GM18520 (cell line): ENCODE measurements around the gene NPHP4.
"Not testable (repeated sequence)": the region's sequence is repeated elsewhere in the genome, so short reads cannot be mapped to it uniquely, and the experiment has no call there.

Experiments used
- ATAC-seq: cut with Tn5 transposase; IDR thresholded peaks from one replicate; pipeline ENCODE4 v1.9.1; 2021; ENCODE audit not compliant: unreplicated experiment

The NPHP4 gene

DNA sequence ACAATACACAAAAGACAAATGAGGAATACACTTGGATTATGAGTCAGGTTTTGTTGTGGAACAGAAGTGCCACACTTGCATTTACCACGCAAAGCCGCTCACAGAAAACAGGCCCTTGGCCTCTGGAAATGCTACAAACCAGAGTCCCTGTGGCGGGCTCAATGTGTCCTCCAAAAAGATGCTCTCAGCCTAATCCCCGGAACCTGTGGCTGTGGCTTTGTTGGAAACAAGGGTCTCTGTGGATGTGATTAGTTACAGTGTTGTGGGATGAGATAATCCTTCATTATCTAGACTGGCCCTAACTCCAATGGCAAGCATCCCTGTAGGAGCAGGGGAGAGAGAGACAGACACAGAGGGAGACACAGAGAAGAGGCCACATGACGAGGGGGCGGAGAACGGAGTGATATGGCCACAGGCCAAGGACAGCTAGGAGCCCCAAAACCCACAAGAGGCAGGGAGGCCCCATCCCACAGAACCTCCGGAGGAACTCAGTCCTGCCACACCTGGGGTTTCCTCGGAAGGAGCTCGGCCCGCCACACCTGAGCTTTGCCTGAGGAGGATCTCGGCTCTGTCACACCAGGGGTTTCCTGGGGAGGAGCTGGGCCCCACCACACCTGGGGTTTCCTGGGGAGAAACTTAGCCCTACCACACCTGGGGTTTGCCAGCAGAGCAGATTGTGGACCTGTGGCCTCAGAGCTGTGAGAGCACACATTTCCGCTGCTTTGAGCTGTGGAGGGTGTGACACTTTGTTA lies 55.4 kb downstream of the NPHP4 start:
- no peak for ATAC-seq

DNA sequence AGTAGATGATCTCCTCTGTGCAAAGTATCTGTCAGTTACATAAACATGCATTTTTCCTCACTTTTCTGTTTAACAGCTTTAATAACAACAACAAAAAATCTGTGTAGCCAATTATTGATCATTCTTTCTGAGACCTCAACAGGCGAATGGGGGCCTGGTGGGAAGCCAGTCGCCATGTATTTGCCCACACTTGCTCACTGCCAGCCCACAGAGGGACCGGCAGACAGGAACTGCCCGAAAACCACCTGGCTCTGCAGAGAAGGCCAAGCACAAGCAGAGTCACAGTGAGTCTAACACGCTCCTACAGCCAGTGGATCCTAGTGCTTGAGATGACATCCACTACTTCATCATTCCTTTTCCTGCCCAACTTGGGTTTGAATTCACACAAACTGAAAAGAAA lies 56.1 kb downstream of the NPHP4 start:
- ATAC-seq = no peak

DNA sequence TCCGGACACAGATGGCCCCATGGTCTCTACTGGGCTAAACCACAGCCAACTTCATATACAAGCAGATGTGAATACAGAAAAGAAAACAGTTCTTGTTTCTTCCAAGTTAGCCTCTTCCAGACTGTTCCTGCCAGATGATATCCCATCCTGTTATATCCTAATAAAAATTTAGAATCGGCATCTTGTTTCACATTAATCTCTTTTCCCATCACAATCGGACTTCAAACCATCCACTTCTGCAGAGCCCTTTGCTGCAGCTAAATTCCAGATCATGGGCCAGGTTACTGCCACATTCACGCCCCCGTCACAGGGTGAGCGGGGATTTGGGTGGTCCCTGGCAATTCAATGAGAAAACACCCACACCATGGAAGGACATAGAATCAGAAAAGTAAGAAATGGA lies 57.2 kb downstream of the NPHP4 start:
- ATAC-seq = no peak

DNA sequence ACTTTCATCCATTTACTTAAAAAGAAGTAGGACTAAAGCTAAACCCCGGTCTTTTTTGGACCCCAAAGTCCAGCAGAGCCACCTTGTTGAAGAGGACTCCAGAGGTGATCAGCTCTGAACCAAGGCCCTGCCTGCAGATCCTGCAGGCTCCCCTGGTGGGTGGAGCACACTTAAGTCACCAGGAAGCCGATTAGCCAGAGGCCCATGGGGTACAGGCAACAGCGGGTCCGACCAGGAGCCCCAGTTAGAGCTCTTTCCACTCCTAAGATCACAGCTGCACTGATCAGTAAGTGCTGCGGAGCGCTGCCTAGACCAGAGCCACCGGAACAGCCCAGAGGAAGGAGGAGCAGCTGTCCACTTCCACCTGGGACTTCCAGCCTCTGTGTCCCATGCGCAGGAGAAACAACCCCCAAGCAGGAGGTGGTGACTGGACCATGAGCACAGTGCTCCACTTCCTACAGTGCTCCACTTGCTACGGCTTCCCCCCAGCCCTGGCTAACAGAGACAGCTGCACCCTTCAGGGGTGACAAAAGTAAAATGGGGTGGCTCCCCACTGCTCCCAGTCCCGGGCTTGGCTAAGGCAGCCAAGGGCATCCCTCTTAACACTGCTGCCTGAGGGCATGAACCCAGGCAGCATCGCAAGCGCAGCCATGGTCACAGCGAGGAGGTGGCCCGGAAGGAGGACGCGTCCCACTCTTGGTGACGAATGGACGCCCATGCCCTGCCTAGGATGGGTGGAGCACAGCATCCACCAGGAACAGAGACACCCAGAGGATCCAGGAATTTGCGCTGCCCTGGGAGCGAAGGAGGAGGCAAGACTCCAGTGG lies 58.0 kb downstream of the NPHP4 start:
- ATAC-seq = no peak

DNA sequence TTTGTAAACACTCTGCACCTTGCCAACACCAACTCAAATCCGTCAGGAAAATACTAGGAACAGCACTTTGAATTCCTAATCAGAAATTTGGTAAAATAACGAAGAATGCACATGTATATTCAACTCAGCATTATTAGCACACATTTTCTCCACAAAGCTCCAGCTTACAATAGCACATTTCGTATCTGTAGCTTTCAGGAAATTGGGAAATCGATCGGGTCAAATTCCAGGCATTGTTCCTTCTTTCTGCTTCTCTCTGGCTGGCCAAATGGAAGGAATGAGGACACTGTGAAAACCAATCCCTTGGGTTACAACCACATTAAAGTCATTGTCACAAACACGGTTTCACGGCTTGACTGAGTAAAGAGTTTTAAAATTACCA lies 58.6 kb downstream of the NPHP4 start:
- no peak for ATAC-seq

DNA sequence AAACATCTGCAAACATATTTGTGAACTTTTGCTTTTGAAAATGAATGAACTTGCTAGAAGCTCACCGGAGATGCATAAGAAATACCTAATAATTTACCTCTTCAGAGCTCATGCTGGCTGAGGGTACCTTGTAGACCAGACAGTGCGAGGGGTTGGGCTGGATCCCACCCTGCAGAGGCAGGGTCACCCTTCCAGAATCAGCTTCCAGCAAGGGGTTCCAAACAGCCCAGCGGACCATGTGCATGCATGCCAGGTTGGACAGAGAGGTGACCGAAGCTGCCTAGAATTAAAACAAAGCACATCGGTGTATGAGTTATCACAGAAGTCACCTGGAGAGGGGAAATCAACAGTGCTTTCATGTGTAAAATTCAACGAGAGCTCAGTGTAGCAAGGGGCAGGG lies 59.2 kb downstream of the NPHP4 start:
- ATAC-seq = no peak

DNA sequence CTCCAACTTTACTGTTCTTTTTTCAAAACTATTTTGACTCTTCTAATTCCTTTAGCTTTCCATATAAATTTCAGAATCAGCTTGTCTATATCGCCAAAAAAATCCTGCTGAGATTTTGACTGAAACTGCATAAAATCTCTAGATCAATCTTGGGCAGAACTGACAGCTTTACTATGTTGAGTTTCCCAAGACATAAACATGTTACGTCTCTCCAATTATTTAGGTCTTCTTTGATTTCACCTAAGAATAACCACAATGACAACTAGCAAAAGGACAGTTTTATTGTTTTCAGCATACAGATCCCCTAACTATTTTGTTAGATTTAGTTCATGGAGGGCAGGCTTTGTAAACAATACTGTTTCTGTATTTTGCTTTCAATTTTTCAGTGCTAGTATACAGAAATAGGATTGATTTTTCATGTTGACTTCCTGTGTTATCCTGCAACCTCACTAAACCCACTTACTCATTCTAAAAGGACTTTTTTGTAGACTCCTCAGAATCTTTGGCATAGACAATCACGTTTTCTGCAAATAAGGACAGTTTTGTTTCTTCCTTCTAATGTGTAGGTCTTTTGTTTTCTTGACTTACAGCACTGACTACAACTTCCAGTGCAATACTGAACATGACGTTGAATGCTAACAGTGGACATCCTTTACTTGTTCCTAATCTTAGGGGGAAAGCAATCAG lies 63.4 kb downstream of the NPHP4 start:
- no peak for ATAC-seq

DNA sequence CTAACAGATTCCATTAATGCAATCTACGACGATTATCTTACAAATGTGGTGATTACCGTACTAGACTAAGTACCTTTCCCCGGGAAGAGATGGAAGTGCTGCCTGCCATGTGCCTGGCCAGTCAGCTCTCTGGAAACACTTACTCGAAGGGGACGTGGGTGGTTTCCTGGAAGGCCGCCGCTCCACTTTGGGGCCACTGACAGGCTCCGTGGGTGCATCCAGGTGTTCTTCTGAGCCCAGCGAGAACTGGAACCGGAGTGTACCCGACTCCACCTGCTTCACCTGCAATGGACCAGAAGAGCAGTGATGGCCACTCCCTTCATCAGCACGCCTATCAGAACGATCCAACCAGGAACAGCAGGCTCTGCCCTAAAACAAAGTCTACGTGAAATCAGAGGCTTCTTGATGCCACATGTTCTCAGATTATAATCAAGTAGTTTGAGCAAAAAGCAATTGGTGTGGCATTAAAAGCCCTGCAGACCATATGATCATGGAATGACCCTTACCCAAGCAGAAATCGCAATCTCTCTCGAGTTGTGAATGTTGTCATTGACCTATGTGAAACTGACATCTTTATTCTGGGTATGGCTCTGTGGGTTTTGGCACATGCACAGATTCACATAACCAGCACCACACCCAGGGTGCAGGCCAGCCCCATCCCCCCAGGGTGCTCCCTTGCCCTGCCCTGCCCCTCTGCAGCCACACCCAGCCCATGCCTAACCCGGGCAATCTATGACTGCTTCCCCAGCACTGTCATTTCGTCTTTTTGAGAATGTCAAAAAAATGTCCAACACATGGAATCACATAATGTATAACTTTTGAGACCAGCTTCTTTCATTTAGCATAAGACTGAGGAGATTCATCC lies 64.5 kb downstream of the NPHP4 start:
- no peak for ATAC-seq

DNA sequence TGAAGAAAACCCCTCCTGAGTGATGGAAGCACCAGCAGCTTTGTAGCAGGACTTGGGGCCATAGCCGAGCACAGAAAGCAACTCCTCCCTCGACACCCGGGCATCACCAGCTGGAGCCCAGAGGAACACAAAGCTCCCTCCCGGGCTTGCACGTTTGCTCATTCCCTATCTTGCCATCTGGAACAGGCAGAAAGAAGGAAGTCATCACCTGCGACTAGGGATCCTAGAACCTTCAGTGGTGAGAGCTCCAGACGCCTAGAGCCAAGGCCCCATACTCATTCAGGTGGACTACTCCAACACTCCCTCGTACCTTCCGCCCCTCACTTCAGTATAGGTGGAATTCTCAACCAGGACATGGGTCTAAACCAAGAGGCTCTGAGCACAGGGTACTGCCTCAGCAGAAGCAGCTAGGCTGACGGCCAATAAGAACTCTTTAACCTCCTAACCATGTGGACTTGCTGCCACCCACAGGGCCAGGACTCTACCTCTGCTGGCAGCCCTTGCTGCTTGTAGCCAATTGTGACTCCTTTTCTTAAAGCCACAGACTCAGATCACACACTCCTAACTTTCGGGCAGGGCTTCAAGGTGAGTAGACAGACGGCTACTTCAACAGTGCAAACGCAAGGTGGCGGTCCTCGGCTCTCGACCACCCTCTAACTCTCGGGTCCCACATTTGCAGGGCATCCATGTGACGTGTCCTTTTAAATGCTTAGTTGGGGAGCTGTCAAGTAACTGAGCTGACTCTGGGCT lies 65.4 kb downstream of the NPHP4 start:
- ATAC-seq = no peak

DNA sequence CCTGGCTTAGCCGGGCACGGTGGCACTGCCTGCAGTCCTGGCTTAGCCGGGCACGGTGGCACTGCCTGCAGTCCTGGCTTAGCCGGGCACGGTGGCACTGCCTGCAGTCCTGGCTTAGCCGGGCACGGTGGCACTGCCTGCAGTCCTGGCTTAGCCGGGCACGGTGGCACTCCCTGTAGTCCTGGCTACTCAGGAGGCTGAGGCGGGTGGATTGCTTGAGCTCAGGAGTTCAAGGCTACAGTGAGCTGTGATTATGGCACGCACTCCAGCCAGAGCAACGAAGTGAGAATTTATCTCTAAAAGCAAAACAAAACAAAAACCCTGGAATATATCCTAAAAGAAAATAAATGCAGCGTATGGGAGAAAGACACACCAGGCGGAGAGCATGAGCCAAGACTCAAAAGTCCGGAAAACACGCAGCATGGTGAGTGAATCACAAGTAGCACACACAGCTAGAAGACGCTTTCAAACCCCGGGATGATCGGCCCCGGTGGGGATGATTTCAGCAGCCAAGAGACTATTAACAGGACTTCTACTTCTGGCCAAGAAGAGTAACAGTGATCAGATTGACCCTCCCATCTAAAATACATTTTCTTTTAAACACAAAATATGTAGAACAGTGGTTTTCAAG lies 69.4 kb downstream of the NPHP4 start:
- ATAC-seq = not testable (repeated sequence)

DNA sequence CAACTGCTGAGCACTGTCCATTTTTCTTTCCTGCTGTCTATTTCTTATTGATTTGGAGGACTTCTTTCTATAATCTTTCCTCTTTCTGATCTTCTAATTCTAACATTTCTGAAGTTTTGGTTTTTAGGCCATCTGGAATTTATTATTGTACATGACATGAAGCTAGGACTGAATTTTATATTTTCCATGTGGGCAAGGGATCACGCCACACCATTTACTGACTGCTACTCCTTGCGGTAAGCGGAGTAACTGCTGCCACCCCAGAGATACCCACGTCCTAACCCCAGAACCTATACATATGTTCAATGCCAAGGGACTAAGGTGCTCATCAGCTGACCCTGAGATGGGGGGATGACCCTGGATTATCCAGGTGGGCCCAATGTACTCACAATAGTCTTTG lies 70.6 kb downstream of the NPHP4 start:
- ATAC-seq = no peak

DNA sequence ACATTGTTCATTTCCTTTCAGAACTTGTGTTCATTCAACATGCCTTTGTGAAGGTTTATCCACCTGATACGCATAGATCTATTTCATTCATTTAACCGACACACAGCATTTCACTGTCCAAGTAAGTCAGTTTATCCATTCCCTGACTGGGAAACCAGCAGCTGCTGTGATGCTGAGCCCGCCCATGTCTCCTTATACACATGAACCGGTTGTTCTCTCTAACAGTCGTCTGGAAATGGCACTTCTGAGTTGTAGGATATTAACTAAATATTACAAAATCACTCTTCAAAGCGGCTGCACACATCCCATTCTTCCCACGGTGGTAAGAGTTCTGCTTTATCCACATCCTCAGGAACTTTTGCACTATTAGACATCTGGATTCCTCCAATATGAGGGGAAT lies 71.1 kb downstream of the NPHP4 start:
- no peak for ATAC-seq

DNA sequence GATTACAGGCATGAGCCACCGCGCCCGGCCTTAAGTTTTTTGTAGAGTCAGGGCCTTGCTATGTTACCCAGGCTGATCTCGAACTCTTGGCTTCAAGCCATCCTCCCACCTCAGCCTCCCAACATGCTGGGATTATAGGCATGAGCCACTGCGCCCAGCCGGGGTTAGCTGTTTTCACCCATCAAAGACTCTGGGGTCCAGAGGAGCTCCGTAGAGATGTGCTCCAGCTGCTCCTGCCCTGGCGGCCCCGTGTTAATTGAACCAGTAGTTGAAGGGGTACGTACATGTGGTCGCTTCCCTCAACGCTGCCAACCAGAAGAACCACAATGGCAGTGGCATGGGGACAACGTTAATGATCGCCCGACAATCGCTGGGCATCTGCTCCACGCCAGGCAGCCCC lies 72.0 kb downstream of the NPHP4 start:
- ATAC-seq = no peak

DNA sequence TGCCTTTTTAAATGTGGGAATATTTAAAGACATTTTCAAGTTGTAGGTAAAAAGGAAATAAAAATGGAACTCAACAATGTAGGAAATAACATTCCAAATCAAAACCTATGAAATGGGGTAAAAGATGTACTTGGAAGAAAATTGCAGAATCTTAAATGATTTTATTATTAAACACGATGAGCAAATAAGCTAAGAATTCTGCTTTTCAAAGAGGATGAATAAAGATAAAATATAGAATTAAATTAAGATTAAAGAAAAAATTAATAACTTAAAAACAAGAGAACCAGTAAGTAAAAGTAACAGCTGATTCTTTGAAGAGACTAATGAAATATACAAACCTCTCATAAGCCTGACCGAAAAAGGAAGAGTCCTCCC lies 74.0 kb downstream of the NPHP4 start:
- no peak for ATAC-seq

DNA sequence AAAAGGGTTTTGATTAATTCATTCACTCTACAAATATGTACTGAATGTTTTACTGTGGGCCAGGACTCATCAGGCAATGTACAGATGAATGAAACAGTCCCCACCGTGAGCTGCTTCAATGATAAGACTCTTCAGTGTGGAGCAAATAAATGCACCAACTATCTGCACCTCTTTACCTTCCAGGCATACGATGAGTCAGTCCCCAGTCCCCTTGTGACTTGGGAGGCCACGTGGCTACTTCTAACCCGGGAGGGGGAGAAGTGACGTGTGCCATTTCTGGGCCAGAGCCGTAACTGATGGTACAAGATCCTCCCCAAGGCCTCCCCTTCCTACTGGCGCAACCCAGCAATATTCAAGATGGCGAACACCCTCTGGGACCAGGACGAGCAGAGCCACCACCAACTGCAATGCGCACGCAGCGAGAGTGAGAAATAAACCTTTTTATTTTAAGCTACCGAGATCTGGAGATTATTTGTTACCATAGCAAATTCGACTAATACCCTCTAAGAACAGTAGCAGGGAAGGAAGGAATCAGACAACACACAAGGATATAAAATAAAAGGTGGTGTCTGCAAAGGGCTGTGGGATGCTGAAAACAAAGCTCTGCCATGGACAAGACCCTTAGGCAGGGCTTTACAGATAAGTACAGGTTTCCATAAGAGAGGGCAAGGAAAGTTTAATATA lies 74.5 kb downstream of the NPHP4 start:
- ATAC-seq = no peak

DNA sequence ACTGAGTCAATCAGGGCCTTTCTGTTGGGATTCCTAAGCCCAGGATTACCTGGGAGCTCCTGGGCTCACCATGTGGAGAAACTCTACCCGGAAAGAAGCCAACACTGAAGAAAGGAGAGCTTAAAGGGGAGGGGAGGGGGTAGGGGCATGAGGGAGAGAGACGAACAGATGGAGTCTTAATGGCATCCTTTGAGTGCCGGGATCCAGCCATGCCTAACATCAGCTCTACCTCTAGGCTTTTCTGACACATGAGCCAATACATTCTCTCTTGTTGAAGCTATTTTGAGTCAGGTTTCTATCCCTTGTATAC lies 75.0 kb downstream of the NPHP4 start:
- no peak for ATAC-seq

DNA sequence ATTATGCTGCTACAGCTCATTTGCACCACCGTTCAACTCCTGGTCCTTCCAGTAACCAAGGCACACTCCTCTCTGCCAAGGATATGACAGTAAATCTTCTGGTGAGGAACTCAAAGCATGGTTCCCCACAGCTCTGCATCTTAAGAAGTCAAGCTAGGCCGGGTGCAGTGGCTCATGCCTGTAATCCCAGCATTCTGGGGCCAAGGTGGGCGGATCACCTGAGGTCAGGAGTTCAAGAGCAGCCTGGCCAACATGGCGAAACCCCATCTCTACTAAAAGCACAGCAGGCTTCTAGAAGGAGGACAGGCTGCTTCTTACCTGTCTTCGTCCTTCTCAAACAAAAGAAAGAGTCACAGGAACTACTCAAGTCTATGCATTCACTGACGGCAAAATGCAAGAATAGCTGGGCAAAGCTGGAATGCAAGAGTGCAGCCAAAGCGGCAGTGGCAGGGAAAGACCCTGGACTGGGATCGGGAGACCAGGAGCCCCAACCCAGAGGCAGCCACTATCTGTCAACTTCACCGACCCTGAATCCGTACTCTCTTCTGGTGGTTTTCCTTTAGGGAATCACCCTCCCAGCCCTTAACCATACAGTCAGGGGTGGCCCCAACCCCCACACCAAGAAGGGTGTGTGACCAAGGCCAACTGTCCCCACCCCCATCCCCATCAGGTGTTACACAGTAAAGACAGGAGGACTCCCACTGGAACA lies 75.5 kb downstream of the NPHP4 start:
- ATAC-seq = no peak

DNA sequence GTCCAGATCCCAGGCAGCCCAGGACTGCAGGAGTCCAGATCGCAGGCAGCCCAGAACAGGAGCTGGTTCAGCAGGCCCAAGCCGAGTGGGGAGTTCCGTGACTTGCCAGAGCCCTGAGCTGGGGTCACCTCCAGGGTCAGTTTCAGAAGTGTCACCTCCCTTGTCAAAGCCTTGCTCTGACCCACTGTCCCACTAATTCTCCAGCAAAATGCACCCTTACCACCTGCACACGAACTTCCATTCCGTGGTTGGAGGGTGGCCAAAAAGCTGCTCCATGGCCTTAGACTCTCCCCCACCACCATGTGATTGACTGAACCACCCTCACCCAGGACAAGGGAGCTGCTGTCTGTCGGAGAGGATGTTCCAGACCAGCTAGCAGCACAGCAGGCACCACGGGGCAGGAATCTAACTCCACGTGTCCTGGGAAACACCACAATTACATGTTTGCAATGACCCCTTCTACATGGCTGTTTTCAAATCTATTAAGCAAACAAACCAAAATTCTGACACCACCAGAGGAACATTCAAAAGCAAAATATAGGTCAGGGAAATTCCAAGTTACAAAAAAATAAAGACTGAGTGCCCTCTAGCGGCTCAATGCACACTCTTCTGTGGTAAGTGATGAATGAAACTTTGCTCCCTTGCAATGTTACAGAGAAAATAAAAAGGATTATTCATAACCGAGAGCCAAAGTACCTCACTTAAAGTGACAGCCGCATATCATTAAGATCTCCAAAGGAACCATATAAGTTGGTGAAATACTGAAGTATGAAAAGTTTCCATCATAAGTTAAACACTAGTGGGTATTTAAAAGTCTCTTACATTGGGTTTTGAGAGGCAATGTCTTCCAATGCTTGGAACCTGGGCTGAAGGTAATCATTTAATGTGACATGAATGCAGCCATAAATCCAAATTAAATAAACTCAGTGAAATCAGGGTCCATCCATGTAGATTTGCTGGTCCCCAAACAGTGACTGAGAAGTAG lies 76.3 kb downstream of the NPHP4 start:
- no peak for ATAC-seq
